ENCODE results near the gene WWOX.

Gene WWOX

GRCh38 chr16:78900966-78901365 is 801.5 kb downstream of the WWOX start:
- no peak for TF ChIP-seq SIN3A (IDR thresholded peaks at IDR 0.05; ENCODE audit: borderline replicate concordance, insufficient read depth, low read length)
- TF ChIP-seq POLR2AphosphoS5 (IDR thresholded peaks at IDR 0.05; ENCODE audit: low read depth, low read length), result no peak
- no peak for TF ChIP-seq TAF1 (IDR thresholded peaks at IDR 0.05; ENCODE audit: borderline replicate concordance, insufficient read depth, low read length)
- no peak for TF ChIP-seq FOXP2 (optimal IDR thresholded peaks at IDR 0.05; ENCODE audit: borderline replicate concordance, extremely low read depth, extremely low read length, insufficient read depth)
- TF ChIP-seq REST (IDR thresholded peaks at IDR 0.05; ENCODE audit: insufficient read depth in 1 of 2, low read depth in 2 of 2, low read length in 2 of 2), result no peak

- TF ChIP-seq REST (IDR thresholded peaks at IDR 0.05; ENCODE audit: insufficient read depth in 1 of 2, low read depth in 2 of 2, low read length in 2 of 2) (no peak), POLR2AphosphoS5 (IDR thresholded peaks at IDR 0.05; ENCODE audit: low read depth, low read length) (no peak), SIN3A (IDR thresholded peaks at IDR 0.05; ENCODE audit: borderline replicate concordance, insufficient read depth, low read length) (no peak), FOXP2 (optimal IDR thresholded peaks at IDR 0.05; ENCODE audit: borderline replicate concordance, extremely low read depth, extremely low read length, insufficient read depth) (no peak), TAF1 (IDR thresholded peaks at IDR 0.05; ENCODE audit: borderline replicate concordance, insufficient read depth, low read length) (no peak)
Observed at GRCh38 chr16:78902321-78902720, 802.9 kb downstream of the WWOX start.

- TF ChIP-seq POLR2AphosphoS5 (IDR thresholded peaks at IDR 0.05; ENCODE audit: low read depth, low read length) (no peak), TAF1 (IDR thresholded peaks at IDR 0.05; ENCODE audit: borderline replicate concordance, insufficient read depth, low read length) (no peak), FOXP2 (optimal IDR thresholded peaks at IDR 0.05; ENCODE audit: borderline replicate concordance, extremely low read depth, extremely low read length, insufficient read depth) (no peak), SIN3A (IDR thresholded peaks at IDR 0.05; ENCODE audit: borderline replicate concordance, insufficient read depth, low read length) (no peak), REST (IDR thresholded peaks at IDR 0.05; ENCODE audit: insufficient read depth in 1 of 2, low read depth in 2 of 2, low read length in 2 of 2) (no peak)
Observed at GRCh38 chr16:78903237-78903636, 803.8 kb downstream of the WWOX start.

GRCh38 chr16:78903843-78904242 is 804.4 kb downstream of the WWOX start:
- TF ChIP-seq TAF1 (IDR thresholded peaks at IDR 0.05; ENCODE audit: borderline replicate concordance, insufficient read depth, low read length), result no peak
- TF ChIP-seq POLR2AphosphoS5 (IDR thresholded peaks at IDR 0.05; ENCODE audit: low read depth, low read length), result no peak
- TF ChIP-seq REST (IDR thresholded peaks at IDR 0.05; ENCODE audit: insufficient read depth in 1 of 2, low read depth in 2 of 2, low read length in 2 of 2), result no peak
- no peak for TF ChIP-seq FOXP2 (optimal IDR thresholded peaks at IDR 0.05; ENCODE audit: borderline replicate concordance, extremely low read depth, extremely low read length, insufficient read depth)
- TF ChIP-seq SIN3A (IDR thresholded peaks at IDR 0.05; ENCODE audit: borderline replicate concordance, insufficient read depth, low read length), result no peak

- TF ChIP-seq FOXP2 (optimal IDR thresholded peaks at IDR 0.05; ENCODE audit: borderline replicate concordance, extremely low read depth, extremely low read length, insufficient read depth) (no peak), SIN3A (IDR thresholded peaks at IDR 0.05; ENCODE audit: borderline replicate concordance, insufficient read depth, low read length) (no peak), TAF1 (IDR thresholded peaks at IDR 0.05; ENCODE audit: borderline replicate concordance, insufficient read depth, low read length) (no peak), REST (IDR thresholded peaks at IDR 0.05; ENCODE audit: insufficient read depth in 1 of 2, low read depth in 2 of 2, low read length in 2 of 2) (no peak), POLR2AphosphoS5 (IDR thresholded peaks at IDR 0.05; ENCODE audit: low read depth, low read length) (no peak)
Observed at GRCh38 chr16:78906135-78906534, 806.7 kb downstream of the WWOX start.
